Stimulated activated CD8-positive, alpha-beta memory T cell treated with anti-CD3 and anti-CD28 coated beads, Interleukin-7, amount 100 ng/mL, for 24 hours (primary cell): ENCODE data around the gene CACNG4.

Source experiments
- DNase-seq: peaks from one replicate; pipeline ENCODE4 v3.0.0-alpha.2; 2020; ENCODE audit warnings: low read depth

CACNG4 gene

DNA sequence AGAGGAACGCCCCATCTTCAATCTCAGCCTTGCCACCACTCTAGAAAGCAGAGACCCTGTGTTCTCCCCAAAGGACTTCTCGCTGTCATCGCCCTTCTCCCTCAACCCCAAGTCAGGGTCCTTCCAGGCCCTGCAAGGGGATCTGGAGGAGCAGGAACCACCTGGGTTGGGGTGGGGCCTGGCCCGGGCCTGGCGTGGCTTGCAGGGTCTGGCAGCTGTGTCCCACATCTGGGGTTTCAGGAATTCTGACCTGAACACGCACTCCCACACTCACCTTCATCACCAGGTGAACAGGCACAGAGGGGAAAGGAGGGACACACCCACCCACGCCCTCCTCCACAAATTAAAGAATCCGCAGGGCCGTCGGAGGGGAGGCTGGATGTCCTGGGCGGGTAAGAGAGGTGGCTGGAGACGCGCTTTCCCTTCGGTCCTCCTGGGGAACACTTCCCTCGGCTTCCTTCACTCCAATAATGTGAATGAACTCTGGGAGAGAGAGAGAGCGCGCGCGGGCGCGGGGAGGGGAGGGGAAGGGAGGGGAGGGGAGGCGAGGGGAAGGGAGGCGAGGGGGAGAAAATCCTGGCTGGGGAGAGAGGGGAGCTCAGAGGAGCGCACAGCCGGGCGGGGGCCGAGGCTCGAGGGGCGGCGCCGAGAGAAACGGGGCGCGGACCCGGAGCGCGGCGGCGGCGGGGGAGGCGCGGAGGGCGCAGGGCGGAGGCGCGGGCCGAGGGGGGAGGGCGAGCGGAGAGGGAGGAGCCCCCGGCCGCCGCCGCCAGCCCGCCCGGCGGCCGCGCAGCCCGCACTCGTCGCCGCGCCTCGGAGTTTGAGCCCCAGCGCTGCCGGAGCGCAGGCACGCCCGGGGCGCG lies at the start of gene CACNG4:
TSS of gene CACNG4 (plus strand) at position 799 of the 863 bp plus-strand sequence. CDS start 205 bp downstream, outside the sequence.
- DNase-seq = no peak

DNA sequence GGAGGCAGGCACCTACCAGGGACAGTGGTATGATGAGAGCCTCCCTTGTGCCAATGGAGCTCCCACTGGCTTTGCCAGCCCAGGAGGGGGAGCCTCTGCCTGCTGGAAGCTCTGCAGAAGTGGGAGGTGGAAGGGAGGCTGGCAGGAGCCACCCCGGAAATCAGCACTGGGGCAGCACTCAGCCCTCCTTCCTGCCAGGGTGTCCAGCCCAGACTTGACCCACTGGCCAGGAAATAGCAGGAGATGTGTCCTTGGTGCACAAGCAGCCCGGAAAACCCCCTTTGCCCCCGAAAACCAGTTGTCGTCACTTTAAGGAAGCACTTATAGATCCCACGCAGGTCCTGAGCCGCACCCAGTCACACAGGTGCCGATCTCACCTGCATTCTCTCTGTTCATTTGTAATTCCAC lies 49.3 kb upstream of the CACNG4 start:
- no peak for DNase-seq

- no peak for DNase-seq
These were observed 48.7 kb upstream of the CACNG4 start for GRCh38 chr17:66915792-66916191.

DNA sequence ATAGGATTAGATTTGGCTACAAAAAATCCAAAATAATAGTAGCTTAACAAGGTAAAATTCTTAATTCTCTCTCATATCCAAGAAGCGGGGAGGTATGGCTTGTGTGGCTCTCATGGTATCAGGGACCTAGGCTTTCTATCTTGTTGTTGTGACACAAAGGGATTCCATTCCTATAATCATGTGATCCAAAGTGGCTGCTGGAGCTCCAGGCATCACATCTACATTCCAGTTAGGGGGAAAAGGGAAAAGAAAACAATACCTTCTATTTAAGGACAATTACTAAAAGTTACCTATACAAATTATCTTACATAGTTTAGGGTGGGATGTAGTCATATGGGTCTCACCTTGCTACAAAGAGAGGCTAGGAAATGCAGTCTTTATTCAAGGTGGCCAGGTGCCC lies 47.6 kb upstream of the CACNG4 start:
- no peak for DNase-seq

- DNase-seq = no peak
These were observed 45.6 kb upstream of the CACNG4 start for GRCh38 chr17:66918896-66919295.

GRCh38 chr17:66920435-66920834 lies 44.1 kb upstream of the CACNG4 start:
- no peak for DNase-seq

GRCh38 chr17:66920950-66921349 lies 43.6 kb upstream of the CACNG4 start:
- no peak for DNase-seq

DNA sequence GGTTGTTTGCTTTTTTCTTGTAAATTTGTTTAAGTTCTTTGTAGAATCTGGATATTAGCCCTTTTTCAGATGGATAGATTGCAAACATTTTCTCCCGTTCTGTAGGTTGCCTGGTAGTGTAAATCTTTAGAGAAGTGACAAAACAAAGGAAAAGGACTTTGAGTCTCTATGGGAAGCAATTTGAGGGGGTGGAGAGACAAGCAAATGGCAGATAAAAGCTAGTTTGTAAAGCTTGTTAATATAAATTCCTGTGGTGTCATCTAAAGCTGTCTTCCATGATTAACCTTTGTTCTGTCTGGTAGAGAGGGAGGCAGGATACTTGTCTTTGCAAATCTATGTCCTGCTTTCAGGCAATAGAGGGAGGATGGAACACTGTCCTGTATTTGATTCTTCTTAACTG lies 40.6 kb upstream of the CACNG4 start:
- DNase-seq = no peak

- no peak for DNase-seq
These were observed 38.6 kb upstream of the CACNG4 start for GRCh38 chr17:66925811-66926500.

- no peak for DNase-seq
These were observed 35.6 kb upstream of the CACNG4 start for GRCh38 chr17:66928949-66929348.

GRCh38 chr17:66929591-66929990 lies 34.9 kb upstream of the CACNG4 start:
- DNase-seq = no peak

GRCh38 chr17:66930933-66931332 lies 33.6 kb upstream of the CACNG4 start:
- no peak for DNase-seq

- no peak for DNase-seq
These were observed 32.2 kb upstream of the CACNG4 start for GRCh38 chr17:66932311-66932710.

DNA sequence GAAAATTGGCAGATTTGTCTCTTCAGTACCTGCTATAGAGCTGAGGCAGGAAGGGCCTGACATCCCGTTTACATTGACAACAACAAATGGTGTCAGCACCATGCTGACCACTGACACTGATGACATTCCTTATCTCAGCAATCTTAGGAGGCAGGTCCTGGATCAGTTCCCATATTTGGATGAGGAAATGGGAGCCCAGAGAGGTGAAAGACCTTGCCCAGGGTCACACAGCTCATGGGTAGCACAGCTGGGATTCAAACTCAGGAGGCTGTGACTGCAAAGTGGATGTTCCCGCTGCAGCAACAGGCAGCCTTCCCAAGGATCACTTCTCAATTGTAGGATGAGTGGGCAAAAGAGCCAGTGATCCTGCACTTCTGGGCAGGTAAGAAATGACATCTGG lies 30.5 kb upstream of the CACNG4 start:
- no peak for DNase-seq

DNA sequence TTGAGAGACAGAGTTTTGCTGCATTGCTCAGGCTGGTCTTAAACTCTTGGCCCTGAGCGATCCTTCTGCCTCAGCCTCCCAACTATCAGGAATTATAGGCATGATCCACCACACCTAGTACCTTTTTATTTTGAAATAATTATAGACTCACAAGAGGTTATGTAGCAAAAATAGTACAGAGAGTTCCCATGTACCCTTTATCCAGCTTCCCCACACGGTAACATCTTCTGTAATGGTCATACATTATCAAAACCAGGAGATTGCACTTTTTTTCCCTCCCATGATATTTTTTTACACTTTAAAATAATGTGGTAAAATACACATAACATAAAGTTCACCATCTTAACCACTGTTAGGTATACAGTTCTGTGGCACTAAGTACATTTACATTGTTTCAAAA lies 28.8 kb upstream of the CACNG4 start:
- DNase-seq = no peak

- DNase-seq = no peak
These were observed 25.9 kb upstream of the CACNG4 start for GRCh38 chr17:66938656-66939055.

DNA sequence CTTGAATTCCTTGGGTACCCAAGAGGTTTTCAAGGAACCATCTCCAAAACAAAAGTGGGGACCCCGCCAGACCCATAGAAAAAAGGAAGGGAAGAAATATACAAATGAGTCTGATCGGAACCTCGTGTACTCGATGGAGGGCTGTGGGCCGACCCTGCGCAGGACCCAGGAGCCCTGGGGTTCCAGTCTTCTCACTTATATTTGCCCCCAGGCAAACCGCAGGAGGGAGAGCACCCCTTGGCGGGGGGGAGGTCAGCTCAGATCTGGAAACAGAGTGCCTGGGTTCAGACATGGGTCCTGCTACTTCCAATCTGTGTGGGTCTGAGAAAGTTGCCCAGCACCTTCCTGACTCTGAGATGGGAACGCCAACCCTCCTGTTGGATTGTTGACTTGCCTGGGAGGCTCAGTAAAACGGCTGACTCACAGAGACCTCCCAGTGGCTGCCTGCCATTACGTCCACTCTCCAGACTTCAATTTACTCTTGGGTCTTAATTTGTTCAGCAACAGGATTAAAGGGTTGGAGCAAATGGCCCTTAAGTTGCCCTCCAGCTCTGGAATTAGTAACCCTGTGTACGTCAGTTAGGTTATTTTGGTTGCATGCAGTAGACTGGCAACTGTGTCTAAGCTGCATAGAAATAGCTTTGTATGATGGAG lies 24.9 kb upstream of the CACNG4 start:
- DNase-seq = no peak

DNA sequence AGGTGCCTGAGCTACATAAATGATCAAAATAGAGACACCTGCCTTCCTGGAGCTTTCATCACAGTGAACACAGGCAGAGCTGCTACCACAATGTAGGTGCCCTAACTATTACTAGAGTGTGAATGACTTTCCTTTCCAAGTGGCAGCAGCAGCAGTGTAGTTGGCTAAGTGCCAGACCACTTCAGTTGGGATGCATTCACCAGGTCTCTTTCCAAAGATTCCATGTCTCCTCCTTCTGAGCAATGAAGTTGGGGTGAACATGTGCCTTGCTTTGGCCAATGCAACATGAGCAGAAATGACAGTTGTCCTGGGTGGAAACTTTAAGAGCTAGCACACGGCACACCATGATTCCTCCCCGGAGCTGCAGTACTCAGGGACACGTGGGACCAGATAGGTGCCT lies 23.3 kb upstream of the CACNG4 start:
- DNase-seq = no peak

DNA sequence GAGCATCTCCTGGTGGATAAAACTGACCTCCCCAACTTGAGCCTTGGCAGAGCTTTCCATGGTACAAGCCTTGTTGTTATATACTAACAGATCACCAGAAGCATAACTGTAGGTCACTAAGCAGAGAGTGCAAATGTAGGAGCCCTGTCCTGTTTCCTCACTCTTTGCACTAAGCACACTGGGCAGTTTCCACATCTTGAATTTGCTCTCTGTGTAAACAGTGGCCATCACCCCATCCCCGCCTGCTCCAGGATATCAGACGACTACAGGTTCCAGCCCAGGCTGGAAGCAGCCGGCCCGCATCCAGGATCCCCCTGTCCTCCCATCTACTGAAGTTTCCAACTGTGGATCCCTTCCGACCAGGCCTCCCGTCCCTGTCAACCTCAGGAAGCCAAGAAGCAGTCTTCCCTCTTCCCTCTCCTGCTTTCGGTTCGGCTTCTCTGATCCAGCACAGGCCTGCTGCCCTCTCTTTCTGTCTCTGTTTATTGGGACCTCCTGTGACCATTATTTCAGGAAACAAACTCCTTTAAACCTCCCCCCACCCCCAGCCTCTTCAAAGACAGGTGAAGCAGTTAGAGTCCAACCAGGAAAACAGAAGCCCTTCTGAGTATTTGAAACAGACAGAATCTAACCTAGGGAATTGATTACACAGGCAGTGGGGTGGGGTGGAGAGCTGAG lies 22.6 kb upstream of the CACNG4 start:
- no peak for DNase-seq

DNA sequence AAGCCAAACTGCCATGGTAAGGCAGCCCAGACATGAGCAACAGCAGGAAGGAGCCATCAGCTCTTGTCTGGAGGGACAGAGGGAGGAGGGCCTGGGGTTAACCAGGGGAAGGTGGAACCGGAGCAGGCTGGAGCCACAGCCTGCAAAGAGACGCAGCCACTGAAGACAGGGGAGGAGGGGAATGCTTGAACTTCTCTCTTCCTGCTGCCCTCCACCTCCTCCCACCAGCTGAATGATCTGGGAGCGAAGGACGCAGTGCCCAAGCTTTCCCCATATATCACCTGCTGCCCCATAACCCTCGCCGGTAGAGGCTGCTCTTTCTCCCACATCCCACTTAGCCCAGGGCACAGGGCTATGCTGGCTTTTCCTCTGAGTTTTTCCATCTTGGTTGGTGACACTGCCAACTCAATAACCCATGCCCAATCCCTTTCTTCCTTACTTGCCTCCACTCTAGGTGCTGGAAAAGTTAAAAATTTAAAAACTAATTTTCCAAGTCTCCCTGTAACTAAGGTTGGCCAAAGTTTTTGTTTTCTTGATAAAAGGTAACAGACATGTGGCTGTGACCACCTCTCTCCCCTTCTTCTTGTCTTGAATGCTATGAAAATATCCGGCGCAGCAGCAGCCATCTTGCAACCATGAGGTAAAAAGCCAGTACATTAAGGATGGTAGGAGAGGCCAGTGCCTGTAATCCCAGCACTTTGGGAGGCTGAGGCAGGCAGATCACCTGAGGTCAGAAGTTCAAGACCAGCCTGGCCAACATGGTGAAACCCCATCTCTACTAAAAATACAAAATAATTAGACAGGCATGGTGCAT lies 21.8 kb upstream of the CACNG4 start:
- no peak for DNase-seq

DNA sequence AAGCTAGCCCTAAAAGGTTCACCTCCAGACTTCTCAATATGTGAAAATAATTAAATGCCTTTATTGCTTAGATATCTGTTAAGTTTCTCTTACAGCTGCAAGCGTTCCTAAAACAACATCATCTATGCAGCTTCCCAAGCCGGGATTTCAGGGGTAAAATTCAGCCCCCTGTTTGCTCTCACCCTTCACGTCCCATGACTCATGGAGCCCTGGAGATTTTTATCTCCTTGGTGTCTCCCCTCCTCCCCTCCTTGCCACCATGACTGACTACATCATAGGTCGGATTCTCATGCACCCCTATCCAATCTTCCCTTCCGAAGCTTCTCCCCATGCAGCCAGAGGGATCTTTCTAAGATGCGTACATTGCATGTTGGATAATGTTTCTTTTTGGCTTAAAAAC lies 21.0 kb upstream of the CACNG4 start:
- no peak for DNase-seq
